NCI-H2227 (cell line): ENCODE results near the gene AMFR.
A peak's percentile ranks its signal among the peaks of the same experiment; 100 is the strongest.

Experiments used
- DNase-seq: peaks from one replicate; lab custom pipeline; 2025; ENCODE audit not compliant: unreplicated experiment; lab: John Stamatoyannopoulos, UW

AMFR gene

GRCh38 chr16:56424404-56424764 lies 961 bp downstream of the AMFR start:
- DNase-seq, result peak; percentile 10

GRCh38 chr16:56423584-56424403 lies 1.6 kb downstream of the AMFR start:
- DNase-seq, result no peak

- DNase-seq, result no peak
Measured at GRCh38 chr16:56422896-56423441, 2.4 kb downstream of the AMFR start.

GRCh38 chr16:56421976-56422669 lies 3.2 kb downstream of the AMFR start:
- no peak for DNase-seq

- no peak for DNase-seq
Measured at GRCh38 chr16:56421313-56421712, 4.0 kb downstream of the AMFR start.

- DNase-seq, result no peak
Measured at GRCh38 chr16:56420613-56421012, 4.7 kb downstream of the AMFR start.

- no peak for DNase-seq
Measured at GRCh38 chr16:56419740-56420548, 5.4 kb downstream of the AMFR start.

GRCh38 chr16:56417138-56417537 lies 8.2 kb downstream of the AMFR start:
- no peak for DNase-seq

- DNase-seq, result no peak
Measured at GRCh38 chr16:56415875-56416274, 9.5 kb downstream of the AMFR start.

- no peak for DNase-seq
Measured at GRCh38 chr16:56414366-56414765, 11.0 kb downstream of the AMFR start.

- DNase-seq, result no peak
Measured at GRCh38 chr16:56413381-56413780, 12.0 kb downstream of the AMFR start.

GRCh38 chr16:56411624-56412023 lies 13.7 kb downstream of the AMFR start:
- no peak for DNase-seq

- no peak for DNase-seq
Measured at GRCh38 chr16:56411123-56411522, 14.2 kb downstream of the AMFR start.

GRCh38 chr16:56409195-56409594 lies 16.1 kb downstream of the AMFR start:
- DNase-seq, result no peak

- DNase-seq, result no peak
Measured at GRCh38 chr16:56408379-56409098, 16.8 kb downstream of the AMFR start.

- no peak for DNase-seq
Measured at GRCh38 chr16:56405977-56406672, 19.2 kb downstream of the AMFR start.

GRCh38 chr16:56401482-56401881 lies 23.9 kb downstream of the AMFR start:
- peak; percentile 1 for DNase-seq

GRCh38 chr16:56400458-56400857 lies 24.9 kb downstream of the AMFR start:
- peak; percentile 12 for DNase-seq

- DNase-seq, result no peak
Measured at GRCh38 chr16:56399486-56399885, 25.9 kb downstream of the AMFR start.

GRCh38 chr16:56399047-56399446 lies 26.3 kb downstream of the AMFR start:
- no peak for DNase-seq
